ENCODE data around the gene NRIP3. TPM values are rescaled to one million over a fixed set of nuclear protein-coding genes. Genes with fewer than 3 reads are reported as not detected.

NRIP3 gene
- total RNA-seq (2022; extraction: Qiagen RNA extraction) = 0.60 to 0.89 TPM (median 0.85 TPM) in 5 replicates

DNA sequence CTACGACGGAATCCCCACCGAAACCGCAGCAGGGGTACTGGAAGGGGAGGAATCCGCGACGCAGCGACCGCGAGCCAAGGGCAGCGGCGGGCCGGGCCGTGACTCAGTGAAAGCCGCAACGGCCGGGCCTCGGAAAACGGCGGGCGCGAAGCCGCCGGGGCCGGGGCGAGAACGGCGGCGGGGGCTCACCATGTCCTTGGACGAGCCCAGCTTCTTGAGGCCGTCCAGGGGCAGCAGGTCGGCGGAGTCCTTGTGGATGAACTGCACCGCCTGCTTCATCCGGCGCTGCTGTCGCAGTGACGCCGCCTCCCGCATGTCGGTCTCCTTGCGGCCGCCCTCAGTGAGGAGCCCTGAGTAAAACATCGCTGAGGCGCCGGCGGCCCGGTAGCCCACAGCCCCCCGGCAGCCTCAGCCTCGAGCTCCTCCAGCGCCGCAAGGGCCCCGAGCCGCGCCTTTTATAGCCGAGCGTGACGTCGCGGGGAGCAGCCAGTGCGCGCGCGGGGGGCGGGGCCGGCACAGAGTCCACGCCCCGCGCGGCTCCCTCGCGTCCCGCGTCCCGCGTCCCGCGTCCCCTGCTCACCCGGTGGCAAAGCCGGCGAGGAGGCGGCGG, at the start of gene NRIP3:
Gene NRIP3 (minus strand): TSS at position 429 of the 610 bp plus-strand sequence. CDS start 66 bp downstream, at position 363.

DNA sequence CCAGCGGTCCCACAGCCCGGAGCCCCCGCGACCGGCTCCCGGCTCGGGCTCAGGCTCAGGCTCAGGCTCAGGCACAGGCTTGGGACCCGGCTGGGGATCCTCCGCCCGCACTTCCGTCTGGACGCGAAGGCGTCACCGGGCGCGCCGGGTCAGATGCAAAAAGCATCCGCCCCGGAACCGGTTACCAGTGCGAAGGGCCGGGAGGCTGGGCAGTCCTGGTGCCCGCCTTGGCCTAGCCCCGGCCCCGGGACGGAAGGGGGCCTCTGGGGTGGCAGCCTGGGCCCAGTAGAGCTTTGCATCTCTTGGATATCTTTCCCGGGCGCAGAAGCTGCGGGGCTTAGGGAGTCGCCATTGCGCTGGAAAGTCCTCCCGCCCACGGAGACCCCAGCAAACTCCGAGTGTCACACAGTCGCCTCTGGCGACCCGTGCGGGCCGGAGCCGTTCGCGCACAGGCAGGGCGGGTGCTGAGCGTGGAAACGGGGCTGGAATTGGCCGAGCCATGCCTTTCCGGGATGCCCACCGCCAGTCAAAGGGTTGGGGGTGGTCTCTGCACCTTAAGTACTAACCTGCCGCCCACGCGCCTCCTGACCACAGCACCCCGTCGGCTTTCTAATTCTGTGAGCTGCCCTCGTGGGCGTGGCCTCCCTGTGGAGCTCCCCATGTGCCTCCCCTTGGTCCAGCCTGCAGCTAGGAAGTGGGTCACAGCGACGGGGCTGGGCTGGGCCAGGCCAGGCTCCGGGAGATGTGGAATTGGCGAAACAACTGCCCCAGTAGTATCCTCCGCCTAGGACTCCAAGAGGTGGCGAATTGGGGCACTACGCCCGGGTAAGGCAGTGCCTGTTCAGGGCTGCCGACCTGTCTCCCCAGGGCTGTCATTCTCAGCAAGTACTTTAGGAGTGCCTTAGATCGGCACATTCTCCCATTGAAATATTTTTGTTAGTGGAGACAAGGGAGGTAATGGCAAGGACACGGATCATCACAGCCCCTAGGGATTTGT, 39.2 kb downstream of the NRIP3 start, which contains the start of gene TMEM9B:
Gene TMEM9B (minus strand): TSS at position 119 of the 997 bp plus-strand sequence. CDS start 129 bp downstream, outside the sequence.

DNA sequence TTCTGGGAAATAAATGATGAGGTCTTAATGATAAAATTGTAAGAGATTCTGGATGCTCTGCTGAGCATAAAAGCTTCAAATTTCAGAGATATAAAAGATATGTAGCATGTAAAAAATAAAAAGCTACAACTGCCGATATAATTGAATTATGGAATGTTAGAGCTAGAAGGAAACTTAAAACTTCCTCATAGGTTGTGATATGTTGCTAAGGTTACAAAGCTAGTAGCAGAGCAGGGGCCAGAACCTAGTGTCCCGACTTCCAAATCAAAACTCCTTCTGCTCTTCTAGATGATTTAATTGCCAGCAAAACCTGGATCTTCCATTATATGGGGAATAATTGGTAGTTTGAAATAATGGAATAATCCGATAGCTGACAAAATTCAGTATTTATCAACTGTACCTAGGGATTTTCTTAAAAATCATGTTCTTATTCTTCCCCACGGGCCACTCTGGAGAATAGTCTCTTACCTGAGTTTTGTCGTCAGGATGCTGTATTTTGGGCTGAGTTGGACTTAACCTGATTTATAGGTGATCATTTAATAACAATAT, 61.2 kb downstream of the NRIP3 start, which contains the start of gene ASCL3:
Gene ASCL3 (minus strand): TSS at position 499 of the 549 bp plus-strand sequence. CDS start 4,855 bp downstream, outside the sequence.

DNA sequence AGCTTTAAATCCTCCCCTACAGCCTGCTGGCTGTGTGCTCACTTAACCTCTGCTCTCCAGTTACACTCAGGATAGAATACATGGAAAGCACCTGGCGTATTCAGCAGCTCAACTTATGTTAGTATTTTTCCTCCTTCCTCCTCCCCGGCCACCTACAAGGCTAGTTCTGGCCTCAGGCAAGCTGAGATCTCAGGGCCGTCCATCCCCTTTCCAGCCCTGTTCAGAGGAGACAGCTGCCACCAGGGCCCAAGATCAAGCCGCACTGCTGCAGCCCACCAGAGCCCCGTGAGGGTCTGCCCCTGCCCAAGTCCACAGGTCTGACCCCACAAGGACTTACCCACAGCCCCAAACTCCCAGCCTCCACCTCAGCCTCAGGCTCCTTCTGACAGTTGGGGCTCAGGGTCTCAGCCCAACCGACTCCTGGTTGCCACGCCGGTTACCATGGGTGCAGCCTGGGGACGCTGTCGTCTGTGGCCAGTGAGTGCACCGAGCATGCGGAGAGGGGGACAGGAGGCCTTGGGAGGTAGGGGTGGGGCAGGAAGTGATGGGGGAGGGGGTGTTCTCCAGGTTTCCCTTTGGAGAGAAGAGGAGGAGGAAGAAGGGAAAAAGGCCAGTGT, 71.1 kb downstream of the NRIP3 start, which contains the start of gene C11orf16:
Gene C11orf16 (minus strand): TSS at position 384 of the 617 bp plus-strand sequence. CDS start 639 bp downstream, outside the sequence.

Other genes with a start within 250 kb of the NRIP3 start
- 38.1 to 46.7 TPM (median 44.9 TPM) in 5 replicates for gene AKIP1, start 92.8 kb downstream of the NRIP3 start, total RNA-seq (2022; extraction: Qiagen RNA extraction)
- not detected in 5 replicates for gene C11orf16, start 71.1 kb downstream of the NRIP3 start, total RNA-seq (2022; extraction: Qiagen RNA extraction)
- not detected in 5 replicates for gene ASCL3, start 61.0 kb downstream of the NRIP3 start, total RNA-seq (2022; extraction: Qiagen RNA extraction)
- 34.3 to 39.7 TPM (median 37.6 TPM) in 5 replicates for gene TMEM9B, start 39.6 kb downstream of the NRIP3 start, total RNA-seq (2022; extraction: Qiagen RNA extraction)
- gene SCUBE2, start 87.6 kb upstream of the NRIP3 start, total RNA-seq (2022; extraction: Qiagen RNA extraction) = 0.35 to 0.76 TPM (median 0.42 TPM) in 5 replicates

Data from A549 treated with Mapracorat at 1 μM for 4 hours (cell line).